Measurements from ENCODE around the gene RPH3AL. TPM values are rescaled to one million over a fixed set of nuclear protein-coding genes. Genes with fewer than 3 reads are reported as not detected.

The RPH3AL gene
- total and polyA plus RNA-seq, 3 donors from 2014 or later: 4.4 to 13.5 (median 6.5) TPM

GRCh38 chr17:330993-331701 lies 21.5 kb downstream of the RPH3AL start:
- Histone ChIP-seq H3K9me3 (no peaks in the 10 kb centered on the region), H3K27ac (peak overlapping the region; percentile 79 to 84), H3K4me1 (peaks cover 40% of the 10 kb centered on the region), H3K27me3 (no peaks in the 10 kb centered on the region), H3K4me3 (peak overlapping the region; percentile 15 to 39), H3K36me3 (ENCODE audit: low read depth, missing control alignments) (no peaks in the 10 kb centered on the region)
- DNase-seq: peak; percentile 82
- intact Hi-C loops (cut with DNase I; ENCODE audit: low total_unique reads): no loop called here
- TF ChIP-seq CTCF (IDR thresholded peaks at IDR 0.05) (no peak), POLR2A (IDR thresholded peaks at IDR 0.05) (no peak)
- WGBS, 2 donors: 35 to 42% methylated on average over 25 to 26 of the region's 26 CpGs

- Histone ChIP-seq H3K4me1 (peaks cover 35% of the 10 kb centered on the region), H3K27me3 (no peaks in the 10 kb centered on the region), H3K9me3 (no peaks in the 10 kb centered on the region), H3K27ac (no peak overlapping the region), H3K4me3 (no peak overlapping the region), H3K36me3 (ENCODE audit: low read depth, missing control alignments) (no peaks in the 10 kb centered on the region)
- intact Hi-C loops (cut with DNase I; ENCODE audit: low total_unique reads): no loop called here
- 94% methylated on average over 8 of the region's 8 CpGs for WGBS, 2 donors
- TF ChIP-seq CTCF (IDR thresholded peaks at IDR 0.05) (no peak), POLR2A (IDR thresholded peaks at IDR 0.05) (no peak)
- DNase-seq: no peak
Measured at GRCh38 chr17:329784-330420, 22.7 kb downstream of the RPH3AL start.

GRCh38 chr17:327971-328370 lies 24.6 kb downstream of the RPH3AL start:
- TF ChIP-seq POLR2A (IDR thresholded peaks at IDR 0.05): no peak
- TF ChIP-seq CTCF (IDR thresholded peaks at IDR 0.05): no peak
- H3K4me1 ChIP-seq: peaks cover 19% of the 10 kb centered on the region
- H3K4me3 ChIP-seq: no peak overlapping the region
- WGBS, 2 donors: 93 to 98% methylated on average over 6 to 7 of the region's 7 CpGs
- intact Hi-C loops (cut with DNase I; ENCODE audit: low total_unique reads): no loop called here
- H3K27ac ChIP-seq: no peak overlapping the region
- no peaks in the 10 kb centered on the region for H3K27me3 ChIP-seq
- no peaks in the 10 kb centered on the region for H3K36me3 ChIP-seq (ENCODE audit: low read depth, missing control alignments)
- DNase-seq: no peak
- H3K9me3 ChIP-seq: no peaks in the 10 kb centered on the region

- Histone ChIP-seq H3K4me1 (peaks cover 18% of the 10 kb centered on the region), H3K36me3 (ENCODE audit: low read depth, missing control alignments) (no peaks in the 10 kb centered on the region), H3K27ac (no peak overlapping the region), H3K27me3 (no peaks in the 10 kb centered on the region), H3K9me3 (no peaks in the 10 kb centered on the region), H3K4me3 (no peak overlapping the region)
- 95 to 98% methylated on average over 8 to 11 of the region's 11 CpGs for WGBS, 2 donors
- intact Hi-C loops (cut with DNase I; ENCODE audit: low total_unique reads): no loop called here
- TF ChIP-seq POLR2A (IDR thresholded peaks at IDR 0.05): no peak
- TF ChIP-seq CTCF (IDR thresholded peaks at IDR 0.05): no peak
- DNase-seq: no peak
Measured at GRCh38 chr17:327296-327695, 25.3 kb downstream of the RPH3AL start.

All from testis (tissue), 3 donors.